Measurements from ENCODE around the gene HBE1. TPM values are rescaled to one million over a fixed set of nuclear protein-coding genes. Genes with fewer than 3 reads are reported as not detected.

HBE1 gene
- total and polyA plus RNA-seq, 2 donors = 1.8 to 5.5 TPM

- no peaks in the 10 kb centered on the region for H3K36me3 ChIP-seq (ENCODE audit: control insufficient read depth in 2 of 2, insufficient read depth in 2 of 2, low read length in 1 of 2)
- peaks cover 0 to 7% of the 10 kb centered on the region in 2 donors for H3K4me1 ChIP-seq (ENCODE audit: control insufficient read depth in 2 of 2, insufficient read depth in 2 of 2, low read length in 2 of 2)
- H3K4me3 ChIP-seq (ENCODE audit: low read length in 2 of 2) = no peak overlapping the region
- no peaks in the 10 kb centered on the region for H3K9me3 ChIP-seq (ENCODE audit: control insufficient read depth in 2 of 2, insufficient read depth in 1 of 2, low read length in 1 of 2)
- no peak for DNase-seq (ENCODE audit: low read depth in 6 of 9, low spot score in 9 of 9)
- no peak overlapping the region for H3K27ac ChIP-seq (ENCODE audit: low read depth in 1 of 2, low read length in 1 of 2)
- WGBS = 96% methylated on average over 1 of the region's 1 CpG
- H3K27me3 ChIP-seq (ENCODE audit: control insufficient read depth in 2 of 2, insufficient read depth in 1 of 2, low read length in 1 of 2) = no peaks in the 10 kb centered on the region
Measured at GRCh38 chr11:5233307-5233706, 36.4 kb downstream of the HBE1 start.

DNA sequence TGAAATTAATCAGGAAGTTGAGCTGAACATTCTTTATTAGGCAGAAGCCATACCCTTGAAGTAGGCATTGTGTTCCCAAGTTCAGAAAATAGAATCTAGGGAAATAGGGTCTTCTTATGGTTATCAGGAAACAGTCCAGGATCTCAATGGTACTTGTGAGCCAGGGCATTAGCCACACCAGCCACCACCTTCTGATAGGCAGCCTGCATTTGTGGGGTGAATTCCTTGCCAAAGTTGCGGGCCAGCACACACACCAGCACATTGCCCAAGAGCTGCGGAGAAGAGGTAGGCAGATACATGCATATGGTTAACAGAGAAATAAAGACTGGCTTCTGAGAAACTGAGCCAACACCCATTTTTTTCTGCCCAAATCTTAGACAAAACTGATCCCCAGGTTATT is 36.9 kb downstream of the HBE1 start:
- no peaks in the 10 kb centered on the region for H3K36me3 ChIP-seq (ENCODE audit: control insufficient read depth in 2 of 2, insufficient read depth in 2 of 2, low read length in 1 of 2)
- no peak for DNase-seq (ENCODE audit: low read depth in 6 of 9, low spot score in 9 of 9)
- H3K27ac ChIP-seq (ENCODE audit: low read depth in 1 of 2, low read length in 1 of 2) = no peak overlapping the region
- no peaks in the 10 kb centered on the region for H3K9me3 ChIP-seq (ENCODE audit: control insufficient read depth in 2 of 2, insufficient read depth in 1 of 2, low read length in 1 of 2)
- H3K4me1 ChIP-seq (ENCODE audit: control insufficient read depth in 2 of 2, insufficient read depth in 2 of 2, low read length in 2 of 2) = peaks cover 0 to 7% of the 10 kb centered on the region in 2 donors
- 100% methylated on average over 2 of the region's 2 CpGs for WGBS
- no peaks in the 10 kb centered on the region for H3K27me3 ChIP-seq (ENCODE audit: control insufficient read depth in 2 of 2, insufficient read depth in 1 of 2, low read length in 1 of 2)
- no peak overlapping the region for H3K4me3 ChIP-seq (ENCODE audit: low read length in 2 of 2)

DNA sequence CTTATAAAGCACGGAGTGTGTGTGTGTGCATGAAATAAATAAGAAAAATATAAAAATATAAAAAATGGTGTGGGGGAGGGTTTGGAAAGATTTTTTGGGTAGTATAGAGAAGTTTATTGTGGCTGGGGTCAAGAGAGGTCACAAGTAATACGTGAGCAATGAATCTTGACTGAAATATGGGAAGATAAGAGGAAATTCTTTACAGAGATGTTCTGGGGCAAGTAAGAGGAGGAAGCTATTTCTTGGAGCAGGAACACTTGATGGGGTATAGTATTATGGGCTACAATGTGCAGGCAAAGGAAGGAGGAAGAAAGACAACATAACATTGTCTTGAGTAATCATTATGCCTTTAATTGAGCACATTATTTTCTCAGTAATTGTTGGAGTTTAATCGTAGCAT is 37.6 kb downstream of the HBE1 start:
- Histone ChIP-seq H3K27me3 (ENCODE audit: control insufficient read depth in 2 of 2, insufficient read depth in 1 of 2, low read length in 1 of 2) (no peaks in the 10 kb centered on the region), H3K36me3 (ENCODE audit: control insufficient read depth in 2 of 2, insufficient read depth in 2 of 2, low read length in 1 of 2) (no peaks in the 10 kb centered on the region), H3K27ac (ENCODE audit: low read depth in 1 of 2, low read length in 1 of 2) (no peak overlapping the region), H3K4me3 (ENCODE audit: low read length in 2 of 2) (no peak overlapping the region), H3K9me3 (ENCODE audit: control insufficient read depth in 2 of 2, insufficient read depth in 1 of 2, low read length in 1 of 2) (no peaks in the 10 kb centered on the region), H3K4me1 (ENCODE audit: control insufficient read depth in 2 of 2, insufficient read depth in 2 of 2, low read length in 2 of 2) (peaks cover 0 to 7% of the 10 kb centered on the region in 2 donors)
- WGBS = 94% methylated on average over 3 of the region's 3 CpGs
- no peak for DNase-seq (ENCODE audit: low read depth in 6 of 9, low spot score in 9 of 9)

- Histone ChIP-seq H3K4me3 (ENCODE audit: low read length in 2 of 2) (no peak overlapping the region), H3K9me3 (ENCODE audit: control insufficient read depth in 2 of 2, insufficient read depth in 1 of 2, low read length in 1 of 2) (no peaks in the 10 kb centered on the region), H3K4me1 (ENCODE audit: control insufficient read depth in 2 of 2, insufficient read depth in 2 of 2, low read length in 2 of 2) (peaks cover 0 to 7% of the 10 kb centered on the region in 2 donors), H3K36me3 (ENCODE audit: control insufficient read depth in 2 of 2, insufficient read depth in 2 of 2, low read length in 1 of 2) (no peaks in the 10 kb centered on the region), H3K27ac (ENCODE audit: low read depth in 1 of 2, low read length in 1 of 2) (no peak overlapping the region), H3K27me3 (ENCODE audit: control insufficient read depth in 2 of 2, insufficient read depth in 1 of 2, low read length in 1 of 2) (no peaks in the 10 kb centered on the region)
- no peak for DNase-seq (ENCODE audit: low read depth in 6 of 9, low spot score in 9 of 9)
- WGBS = 97% methylated on average over 2 of the region's 2 CpGs
Measured at GRCh38 chr11:5231111-5231510, 38.6 kb downstream of the HBE1 start.

GRCh38 chr11:5230266-5230665 is 39.5 kb downstream of the HBE1 start:
- no peak for DNase-seq (ENCODE audit: low read depth in 6 of 9, low spot score in 9 of 9)
- Histone ChIP-seq H3K36me3 (ENCODE audit: control insufficient read depth in 2 of 2, insufficient read depth in 2 of 2, low read length in 1 of 2) (no peaks in the 10 kb centered on the region), H3K27ac (ENCODE audit: low read depth in 1 of 2, low read length in 1 of 2) (no peak overlapping the region), H3K4me3 (ENCODE audit: low read length in 2 of 2) (no peak overlapping the region), H3K4me1 (ENCODE audit: control insufficient read depth in 2 of 2, insufficient read depth in 2 of 2, low read length in 2 of 2) (peaks cover 0 to 7% of the 10 kb centered on the region in 2 donors), H3K9me3 (ENCODE audit: control insufficient read depth in 2 of 2, insufficient read depth in 1 of 2, low read length in 1 of 2) (no peaks in the 10 kb centered on the region), H3K27me3 (ENCODE audit: control insufficient read depth in 2 of 2, insufficient read depth in 1 of 2, low read length in 1 of 2) (no peaks in the 10 kb centered on the region)
- 96% methylated on average over 1 of the region's 1 CpG for WGBS

DNA sequence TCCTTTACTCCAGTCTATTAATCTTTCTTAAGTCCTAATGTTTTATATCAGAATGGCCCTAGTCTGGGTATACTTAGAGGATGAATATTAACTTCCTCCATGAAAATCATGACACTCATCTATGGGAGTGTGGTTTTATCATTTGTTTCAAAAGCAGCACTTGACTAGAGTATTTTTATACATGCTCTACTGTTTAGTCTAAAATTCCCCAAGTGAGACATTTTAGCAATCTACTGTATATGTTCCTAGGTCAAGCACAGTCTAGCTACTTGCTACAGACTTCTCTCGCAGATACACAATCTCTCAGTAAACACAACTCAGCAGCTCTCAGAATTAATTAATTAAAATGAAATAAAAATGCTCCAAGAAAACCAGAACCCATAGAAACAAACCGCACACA is 39.9 kb downstream of the HBE1 start:
- 96% methylated on average over 2 of the region's 2 CpGs for WGBS

GRCh38 chr11:5229356-5229755 is 40.4 kb downstream of the HBE1 start:
- no peak for DNase-seq (ENCODE audit: low read depth in 6 of 9, low spot score in 9 of 9)
- Histone ChIP-seq H3K4me1 (ENCODE audit: control insufficient read depth in 2 of 2, insufficient read depth in 2 of 2, low read length in 2 of 2) (peaks cover 0 to 6% of the 10 kb centered on the region in 2 donors), H3K27me3 (ENCODE audit: control insufficient read depth in 2 of 2, insufficient read depth in 1 of 2, low read length in 1 of 2) (no peaks in the 10 kb centered on the region), H3K4me3 (ENCODE audit: low read length in 2 of 2) (no peak overlapping the region), H3K36me3 (ENCODE audit: control insufficient read depth in 2 of 2, insufficient read depth in 2 of 2, low read length in 1 of 2) (no peaks in the 10 kb centered on the region), H3K9me3 (ENCODE audit: control insufficient read depth in 2 of 2, insufficient read depth in 1 of 2, low read length in 1 of 2) (no peaks in the 10 kb centered on the region), H3K27ac (ENCODE audit: low read depth in 1 of 2, low read length in 1 of 2) (no peak overlapping the region)
- WGBS = 100% methylated on average over 1 of the region's 1 CpG

More for the DNA sequence above, 39.9 kb downstream of the HBE1 start:
- no peaks in the 10 kb centered on the region for H3K27me3 ChIP-seq (ENCODE audit: control insufficient read depth in 2 of 2, insufficient read depth in 1 of 2, low read length in 1 of 2)
- no peaks in the 10 kb centered on the region for H3K36me3 ChIP-seq (ENCODE audit: control insufficient read depth in 2 of 2, insufficient read depth in 2 of 2, low read length in 1 of 2)
- H3K27ac ChIP-seq (ENCODE audit: low read depth in 1 of 2, low read length in 1 of 2) = no peak overlapping the region
- no peak overlapping the region for H3K4me3 ChIP-seq (ENCODE audit: low read length in 2 of 2)
- H3K9me3 ChIP-seq (ENCODE audit: control insufficient read depth in 2 of 2, insufficient read depth in 1 of 2, low read length in 1 of 2) = no peaks in the 10 kb centered on the region
- no peak for DNase-seq (ENCODE audit: low read depth in 6 of 9, low spot score in 9 of 9)
- H3K4me1 ChIP-seq (ENCODE audit: control insufficient read depth in 2 of 2, insufficient read depth in 2 of 2, low read length in 2 of 2) = peaks cover 0 to 7% of the 10 kb centered on the region in 2 donors

- WGBS = 94% methylated on average over 5 of the region's 5 CpGs
Measured at GRCh38 chr11:5228124-5228523, 41.6 kb downstream of the HBE1 start.

GRCh38 chr11:5227681-5228080 is 42.1 kb downstream of the HBE1 start:
- DNase-seq (ENCODE audit: low read depth in 6 of 9, low spot score in 9 of 9) = no peak
- Histone ChIP-seq H3K27ac (ENCODE audit: low read depth in 1 of 2, low read length in 1 of 2) (no peak overlapping the region), H3K4me1 (ENCODE audit: control insufficient read depth in 2 of 2, insufficient read depth in 2 of 2, low read length in 2 of 2) (no peaks in the 10 kb centered on the region), H3K36me3 (ENCODE audit: control insufficient read depth in 2 of 2, insufficient read depth in 2 of 2, low read length in 1 of 2) (no peaks in the 10 kb centered on the region), H3K27me3 (ENCODE audit: control insufficient read depth in 2 of 2, insufficient read depth in 1 of 2, low read length in 1 of 2) (no peaks in the 10 kb centered on the region), H3K9me3 (ENCODE audit: control insufficient read depth in 2 of 2, insufficient read depth in 1 of 2, low read length in 1 of 2) (no peaks in the 10 kb centered on the region), H3K4me3 (ENCODE audit: low read length in 2 of 2) (no peak overlapping the region)
- WGBS = 73% methylated on average over 1 of the region's 1 CpG

More at GRCh38 chr11:5228124-5228523, 41.6 kb downstream of the HBE1 start:
- Histone ChIP-seq H3K4me1 (ENCODE audit: control insufficient read depth in 2 of 2, insufficient read depth in 2 of 2, low read length in 2 of 2) (no peaks in the 10 kb centered on the region), H3K27ac (ENCODE audit: low read depth in 1 of 2, low read length in 1 of 2) (no peak overlapping the region), H3K4me3 (ENCODE audit: low read length in 2 of 2) (no peak overlapping the region), H3K9me3 (ENCODE audit: control insufficient read depth in 2 of 2, insufficient read depth in 1 of 2, low read length in 1 of 2) (no peaks in the 10 kb centered on the region), H3K27me3 (ENCODE audit: control insufficient read depth in 2 of 2, insufficient read depth in 1 of 2, low read length in 1 of 2) (no peaks in the 10 kb centered on the region), H3K36me3 (ENCODE audit: control insufficient read depth in 2 of 2, insufficient read depth in 2 of 2, low read length in 1 of 2) (no peaks in the 10 kb centered on the region)
- no peak for DNase-seq (ENCODE audit: low read depth in 6 of 9, low spot score in 9 of 9)

All from thymus (tissue), 11 donors.